Measurements from ENCODE around the gene SLC2A5.

Gene SLC2A5

GRCh38 chr1:9033363-9033762 lies 36.1 kb downstream of the SLC2A5 start:
- TF ChIP-seq RAD21 (IDR thresholded peaks at IDR 0.05; ENCODE audit: low read depth) (no peak), TAF1 (IDR thresholded peaks at IDR 0.05; ENCODE audit: low read depth) (no peak)
- TF ChIP-seq, protein P1, sequence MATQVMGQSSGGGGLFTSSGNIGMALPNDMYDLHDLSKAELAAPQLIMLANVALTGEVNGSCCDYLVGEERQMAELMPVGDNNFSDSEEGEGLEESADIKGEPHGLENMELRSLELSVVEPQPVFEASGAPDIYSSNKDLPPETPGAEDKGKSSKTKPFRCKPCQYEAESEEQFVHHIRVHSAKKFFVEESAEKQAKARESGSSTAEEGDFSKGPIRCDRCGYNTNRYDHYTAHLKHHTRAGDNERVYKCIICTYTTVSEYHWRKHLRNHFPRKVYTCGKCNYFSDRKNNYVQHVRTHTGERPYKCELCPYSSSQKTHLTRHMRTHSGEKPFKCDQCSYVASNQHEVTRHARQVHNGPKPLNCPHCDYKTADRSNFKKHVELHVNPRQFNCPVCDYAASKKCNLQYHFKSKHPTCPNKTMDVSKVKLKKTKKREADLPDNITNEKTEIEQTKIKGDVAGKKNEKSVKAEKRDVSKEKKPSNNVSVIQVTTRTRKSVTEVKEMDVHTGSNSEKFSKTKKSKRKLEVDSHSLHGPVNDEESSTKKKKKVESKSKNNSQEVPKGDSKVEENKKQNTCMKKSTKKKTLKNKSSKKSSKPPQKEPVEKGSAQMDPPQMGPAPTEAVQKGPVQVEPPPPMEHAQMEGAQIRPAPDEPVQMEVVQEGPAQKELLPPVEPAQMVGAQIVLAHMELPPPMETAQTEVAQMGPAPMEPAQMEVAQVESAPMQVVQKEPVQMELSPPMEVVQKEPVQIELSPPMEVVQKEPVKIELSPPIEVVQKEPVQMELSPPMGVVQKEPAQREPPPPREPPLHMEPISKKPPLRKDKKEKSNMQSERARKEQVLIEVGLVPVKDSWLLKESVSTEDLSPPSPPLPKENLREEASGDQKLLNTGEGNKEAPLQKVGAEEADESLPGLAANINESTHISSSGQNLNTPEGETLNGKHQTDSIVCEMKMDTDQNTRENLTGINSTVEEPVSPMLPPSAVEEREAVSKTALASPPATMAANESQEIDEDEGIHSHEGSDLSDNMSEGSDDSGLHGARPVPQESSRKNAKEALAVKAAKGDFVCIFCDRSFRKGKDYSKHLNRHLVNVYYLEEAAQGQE (IDR thresholded peaks at IDR 0.05; ENCODE audit: low read depth), result no peak
- TF ChIP-seq, protein P2, sequence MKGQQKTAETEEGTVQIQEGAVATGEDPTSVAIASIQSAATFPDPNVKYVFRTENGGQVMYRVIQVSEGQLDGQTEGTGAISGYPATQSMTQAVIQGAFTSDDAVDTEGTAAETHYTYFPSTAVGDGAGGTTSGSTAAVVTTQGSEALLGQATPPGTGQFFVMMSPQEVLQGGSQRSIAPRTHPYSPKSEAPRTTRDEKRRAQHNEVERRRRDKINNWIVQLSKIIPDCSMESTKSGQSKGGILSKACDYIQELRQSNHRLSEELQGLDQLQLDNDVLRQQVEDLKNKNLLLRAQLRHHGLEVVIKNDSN (IDR thresholded peaks at IDR 0.05), result no peak
- TF ChIP-seq, protein P3, sequence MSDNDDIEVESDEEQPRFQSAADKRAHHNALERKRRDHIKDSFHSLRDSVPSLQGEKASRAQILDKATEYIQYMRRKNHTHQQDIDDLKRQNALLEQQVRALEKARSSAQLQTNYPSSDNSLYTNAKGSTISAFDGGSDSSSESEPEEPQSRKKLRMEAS (IDR thresholded peaks at IDR 0.05), result no peak

DNA sequence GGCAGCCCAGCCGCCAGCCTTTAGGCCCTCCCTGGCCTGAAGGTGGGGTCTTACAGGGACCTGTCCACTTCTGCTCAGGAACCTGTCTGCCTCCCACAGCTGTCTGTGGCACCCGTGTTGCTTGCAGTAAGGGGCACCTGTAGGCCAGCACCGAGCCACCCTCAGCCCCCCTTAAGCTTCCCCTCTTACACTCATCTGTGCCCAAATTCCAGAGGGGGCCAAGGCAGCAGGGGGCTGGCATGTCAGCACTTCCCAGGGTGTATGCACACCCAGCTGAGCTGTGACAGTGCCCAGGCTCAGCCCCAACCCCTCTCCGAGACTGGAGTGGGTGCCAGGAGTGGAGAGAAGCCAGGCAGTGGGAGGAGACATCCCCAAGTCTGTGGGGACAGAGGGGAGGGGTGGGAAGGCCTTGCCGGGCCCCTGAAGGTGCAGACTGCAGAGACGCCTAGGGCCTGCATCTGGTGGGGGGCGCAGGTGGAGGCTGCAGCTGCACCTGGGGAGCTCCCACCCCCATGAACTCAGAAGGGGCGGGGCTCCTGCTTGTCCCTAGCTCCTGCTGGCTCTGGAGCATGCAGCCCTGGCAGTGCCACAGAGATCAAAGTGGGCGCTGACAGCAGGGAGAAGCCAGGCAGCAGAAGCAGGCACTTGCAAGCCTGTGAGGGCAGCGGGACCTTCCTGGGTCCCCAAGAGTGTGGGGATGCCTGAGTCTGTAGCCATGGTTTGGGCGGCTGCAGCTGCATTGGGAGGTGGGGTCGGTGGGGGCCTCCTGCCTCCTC lies 37.8 kb downstream of the SLC2A5 start:
- TF ChIP-seq TEAD4 (IDR thresholded peaks at IDR 0.05) (no peak), TCF12 (IDR thresholded peaks at IDR 0.05; ENCODE audit: low read depth) (no peak), YY1 (IDR thresholded peaks at IDR 0.05; ENCODE audit: low read depth) (no peak), CREB1 (IDR thresholded peaks at IDR 0.05; ENCODE audit: low read depth) (no peak), NFIC (IDR thresholded peaks at IDR 0.05) (no peak), RAD21 (IDR thresholded peaks at IDR 0.05; ENCODE audit: low read depth) (no peak), EGR1 (IDR thresholded peaks at IDR 0.05) (no peak), TAF1 (IDR thresholded peaks at IDR 0.05; ENCODE audit: low read depth) (no peak), EP300 (IDR thresholded peaks at IDR 0.05; ENCODE audit: borderline replicate concordance) (no peak), FOXM1 (IDR thresholded peaks at IDR 0.05; ENCODE audit: borderline replicate concordance, low read depth) (no peak), CEBPB (IDR thresholded peaks at IDR 0.05) (no peak)
- TF ChIP-seq, protein P2 (IDR thresholded peaks at IDR 0.05), result no peak
- TF ChIP-seq, protein P3 (IDR thresholded peaks at IDR 0.05), result no peak

GRCh38 chr1:9028921-9029705 lies 40.3 kb downstream of the SLC2A5 start:
- TF ChIP-seq RAD21 (IDR thresholded peaks at IDR 0.05; ENCODE audit: low read depth) (no peak), EGR1 (IDR thresholded peaks at IDR 0.05) (no peak), YY1 (IDR thresholded peaks at IDR 0.05; ENCODE audit: low read depth) (no peak), EP300 (IDR thresholded peaks at IDR 0.05; ENCODE audit: borderline replicate concordance) (no peak), CREB1 (IDR thresholded peaks at IDR 0.05; ENCODE audit: low read depth) (no peak), TAF1 (IDR thresholded peaks at IDR 0.05; ENCODE audit: low read depth) (no peak), NFIC (IDR thresholded peaks at IDR 0.05) (no peak), TCF12 (IDR thresholded peaks at IDR 0.05; ENCODE audit: low read depth) (no peak), FOXM1 (IDR thresholded peaks at IDR 0.05; ENCODE audit: borderline replicate concordance, low read depth) (no peak), ZBTB7A (IDR thresholded peaks at IDR 0.05; ENCODE audit: low read depth) (no peak)
- TF ChIP-seq, protein P1 (IDR thresholded peaks at IDR 0.05; ENCODE audit: low read depth), result no peak
- TF ChIP-seq, protein P2 (IDR thresholded peaks at IDR 0.05), result no peak
- TF ChIP-seq, protein P3 (IDR thresholded peaks at IDR 0.05), result no peak

DNA sequence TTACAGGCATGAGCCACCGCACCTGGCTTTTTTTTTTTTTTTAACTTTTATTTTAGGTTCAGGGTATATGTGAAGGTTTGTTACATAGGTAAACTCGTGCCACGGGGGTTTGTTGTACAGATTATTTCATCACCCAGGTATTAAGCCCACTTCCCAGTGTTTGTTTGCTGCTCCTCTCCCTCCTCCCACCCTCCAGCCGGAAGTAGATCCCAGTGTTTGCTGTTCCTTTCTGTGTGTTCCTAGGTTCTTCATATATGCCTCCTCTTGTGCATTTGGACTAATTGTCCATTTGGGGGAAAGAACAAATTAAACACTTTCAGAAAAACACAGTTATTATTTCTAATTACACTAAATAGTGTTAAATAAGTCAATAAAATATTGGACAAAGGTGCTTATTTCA lies 42.1 kb downstream of the SLC2A5 start:
- TF ChIP-seq, protein P2 (IDR thresholded peaks at IDR 0.05), result no peak
- TF ChIP-seq, protein P3 (IDR thresholded peaks at IDR 0.05), result no peak
- TF ChIP-seq ZBTB7A (IDR thresholded peaks at IDR 0.05; ENCODE audit: low read depth) (no peak), TEAD4 (IDR thresholded peaks at IDR 0.05) (no peak), EGR1 (IDR thresholded peaks at IDR 0.05) (no peak), RAD21 (IDR thresholded peaks at IDR 0.05; ENCODE audit: low read depth) (no peak), YY1 (IDR thresholded peaks at IDR 0.05; ENCODE audit: low read depth) (no peak)

Measured in Ishikawa (cell line).